ENCODE data around the gene CALN1. TPM values are rescaled to one million over a fixed set of nuclear protein-coding genes. Genes with fewer than 3 reads are reported as not detected.

CALN1 gene
- total and polyA plus RNA-seq, 9 of the 15 experiments (the other 6 are each of a cell fraction or from before 2014, with no cell fraction given), result 1.4 to 7.5 (median 3.3) TPM

DNA sequence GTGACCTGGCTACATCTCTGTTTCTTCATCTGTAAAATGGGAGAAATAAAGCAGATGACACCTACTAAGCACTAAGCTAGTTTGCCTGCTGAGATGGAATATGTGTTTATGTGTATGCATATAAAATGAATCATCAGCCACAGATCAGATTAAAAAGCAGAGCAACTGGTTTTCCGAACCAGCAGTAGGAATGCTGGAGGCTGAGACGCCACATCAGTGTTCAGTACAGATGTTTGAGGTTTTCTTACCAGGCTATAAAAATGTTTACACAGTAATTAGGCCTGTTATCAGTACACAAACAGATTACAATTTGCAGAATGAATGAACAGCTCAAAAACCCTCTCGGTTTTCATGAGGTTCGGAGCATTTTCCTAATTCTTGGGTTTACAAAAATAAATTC lies 85.8 kb downstream of the CALN1 start (continued):
- TF ChIP-seq ZNF407 (IDR thresholded peaks at IDR 0.05; ENCODE audit: low read depth), result no peak
- TF ChIP-seq ZSCAN32 (CRISPR knock-in tag; IDR thresholded peaks at IDR 0.05), result no peak
- TF ChIP-seq MYBL2 (IDR thresholded peaks at IDR 0.05; ENCODE audit: low read depth), result no peak
- no peak for TF ChIP-seq MYBL2 (CRISPR knock-in tag; IDR thresholded peaks at IDR 0.05; ENCODE audit: borderline replicate concordance)
- TF ChIP-seq ZNF212 (CRISPR knock-in tag; IDR thresholded peaks at IDR 0.05), result no peak
- TF ChIP-seq, protein P1, sequence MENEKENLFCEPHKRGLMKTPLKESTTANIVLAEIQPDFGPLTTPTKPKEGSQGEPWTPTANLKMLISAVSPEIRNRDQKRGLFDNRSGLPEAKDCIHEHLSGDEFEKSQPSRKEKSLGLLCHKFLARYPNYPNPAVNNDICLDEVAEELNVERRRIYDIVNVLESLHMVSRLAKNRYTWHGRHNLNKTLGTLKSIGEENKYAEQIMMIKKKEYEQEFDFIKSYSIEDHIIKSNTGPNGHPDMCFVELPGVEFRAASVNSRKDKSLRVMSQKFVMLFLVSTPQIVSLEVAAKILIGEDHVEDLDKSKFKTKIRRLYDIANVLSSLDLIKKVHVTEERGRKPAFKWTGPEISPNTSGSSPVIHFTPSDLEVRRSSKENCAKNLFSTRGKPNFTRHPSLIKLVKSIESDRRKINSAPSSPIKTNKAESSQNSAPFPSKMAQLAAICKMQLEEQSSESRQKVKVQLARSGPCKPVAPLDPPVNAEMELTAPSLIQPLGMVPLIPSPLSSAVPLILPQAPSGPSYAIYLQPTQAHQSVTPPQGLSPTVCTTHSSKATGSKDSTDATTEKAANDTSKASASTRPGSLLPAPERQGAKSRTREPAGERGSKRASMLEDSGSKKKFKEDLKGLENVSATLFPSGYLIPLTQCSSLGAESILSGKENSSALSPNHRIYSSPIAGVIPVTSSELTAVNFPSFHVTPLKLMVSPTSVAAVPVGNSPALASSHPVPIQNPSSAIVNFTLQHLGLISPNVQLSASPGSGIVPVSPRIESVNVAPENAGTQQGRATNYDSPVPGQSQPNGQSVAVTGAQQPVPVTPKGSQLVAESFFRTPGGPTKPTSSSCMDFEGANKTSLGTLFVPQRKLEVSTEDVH (IDR thresholded peaks at IDR 0.05; ENCODE audit: low read depth, partially characterized antibody), result no peak
